Ovary (tissue), 9 donors: ENCODE measurements around the gene KCND2. TPM values are rescaled to one million over a fixed set of nuclear protein-coding genes. Genes with fewer than 3 reads are reported as not detected.

Source experiments
- DNase-seq, 5 donors: peaks; one replicate each; pipeline ENCODE4 v3.0.0-alpha.2; 2019 to 2020
- H3K27ac ChIP-seq, 2 donors: fragments of 200-600 bp; one replicate each; pipeline versions ENCODE4 v1.5.1 to v1.8.0; 2019 to 2022
- H3K27me3 ChIP-seq: fragments of 200-600 bp; one replicate; pipeline ENCODE4 v1.8.0; 2022
- H3K36me3 ChIP-seq: fragments of 200-600 bp; sonication (generic); one replicate; pipeline ENCODE4 v1.5.1; 2019
- H3K4me1 ChIP-seq: one replicate; pipeline ENCODE4 v1.8.1; 2013; ENCODE audit warnings: mild to moderate bottlenecking, moderate library complexity; ENCODE audit not compliant: insufficient read depth
- H3K4me3 ChIP-seq: fragments of 200-600 bp; sonication (generic); one replicate; pipeline ENCODE4 v1.5.1; 2017
- H3K9me3 ChIP-seq, 2 donors: fragments of 200-600 bp in 1 of 2; sonication (generic) in 1 of 2; one replicate each; pipeline versions ENCODE4 v1.5.1 to v1.8.1; 2013 to 2019; ENCODE audit warnings: mild to moderate bottlenecking in 1 of 2, moderate library complexity in 1 of 2
- CTCF ChIP-seq, 3 donors: fragments of 450-650 bp in 2 of 3; fragments of 200-600 bp in 1 of 3; IDR thresholded peaks; one replicate each; pipeline versions ENCODE4 v1.5.1 to v1.8.0; 2016 to 2022; ENCODE audit warnings: antibody characterized with exemption in 3 of 3, mild to moderate bottlenecking in 1 of 3
- EP300 ChIP-seq: sonication (generic); formaldehyde crosslinking; IDR thresholded peaks from one replicate; pipeline ENCODE4 v1.6.1; 2017; ENCODE audit warnings: antibody characterized with exemption
- POLR2A ChIP-seq: fragments of 450-650 bp; IDR thresholded peaks from one replicate; pipeline ENCODE4 v1.6.1; 2017; ENCODE audit warnings: antibody characterized with exemption, mild to moderate bottlenecking, moderate library complexity
- WGBS, 3 donors: extraction: QIAGEN DNeasy Blood & Tissue Kit in 1 of 3; methylation state at CpG; one replicate each; pipeline versions ENCODE4 v1.1.5 to v1.1.7; 2013 to 2017; 5-methylcytosine and 5-hydroxymethylcytosine counted together
- intact Hi-C, 4 donors: fragments of 100-400 bp; cut with DNase I; formaldehyde crosslinking; loops; one replicate each; pipeline versions ENCODE4 v1.11.0 to v1.15.1; 2022 to 2023
- polyA plus RNA-seq, 2 donors: library from polyadenylated mRNA; stranded (reverse); fragments of 200-250 nt in 1 of 2; fragments of 350-450 nt in 1 of 2; fragmentation: Illumina TruSeq in 1 of 2; extraction: RNeasy Lipid Tissue Mini Kit (QIAGEN cat#74804) in 1 of 2; gene quantifications; one replicate each; pipeline ENCODE4 v1.2.3, GENCODE V29; 2013 to 2014
- total RNA-seq, 7 donors: library from RNA; depleted of rRNA in 2 of 7; stranded (reverse); fragments of >200 nt in 2 of 7; fragmentation: NEBNext Ultra II Directional in 3 of 7; extraction: Animal tissue kit (Norgen Biotek cat#: 25700) in 3 of 7; gene quantifications; one replicate each; pipeline versions ENCODE4 v1.1.0 to v1.2.4, GENCODE V29; 2016 to 2023
- donor health status: DM: no; HTN: no; CAD: no; lungs with moderate emphysema.
- donor health status: DM: no; HTN: no; CAD: no.
- donor health status: Bipolar disorder and iron deficiency.
- donor health status: DM: yes; HTN: yes; CAD: no.
- donor health status: DM: no; HTN: no; CAD: no.
- donor health status: DM: yes; HTN: yes; CAD: no.

The KCND2 gene
- total and polyA plus RNA-seq, 9 donors: 3.2 to 14.5 (median 5.4) TPM

GRCh38 chr7:120738816-120739215 is 465.8 kb downstream of the KCND2 start:
- intact Hi-C loops: no loop called here
- Histone ChIP-seq H3K36me3 (no peaks in the 10 kb centered on the region), H3K27ac (no peak overlapping the region), H3K9me3 (no peaks in the 10 kb centered on the region), H3K4me1 (no peaks in the 10 kb centered on the region), H3K27me3 (no peaks in the 10 kb centered on the region), H3K4me3 (no peak overlapping the region)
- TF ChIP-seq POLR2A (no peak), CTCF (IDR thresholded peaks at IDR 0.05) (no peak), EP300 (no peak)
- no peak for DNase-seq
- 84 to 92% (median 86%) methylated on average over 3 of the region's 3 CpGs for WGBS, 3 donors

GRCh38 chr7:120740348-120740747 is 467.4 kb downstream of the KCND2 start:
- TF ChIP-seq CTCF (IDR thresholded peaks at IDR 0.05): no peak
- no peak for TF ChIP-seq POLR2A
- TF ChIP-seq EP300: no peak
- H3K9me3 ChIP-seq: no peaks in the 10 kb centered on the region
- intact Hi-C loops: no loop called here
- no peak overlapping the region for H3K27ac ChIP-seq
- DNase-seq: no peak
- WGBS, 3 donors: 41 to 49% (median 48%) methylated on average over 3 of the region's 3 CpGs
- H3K27me3 ChIP-seq: no peaks in the 10 kb centered on the region
- H3K4me3 ChIP-seq: no peak overlapping the region
- no peaks in the 10 kb centered on the region for H3K4me1 ChIP-seq
- H3K36me3 ChIP-seq: no peaks in the 10 kb centered on the region

- Histone ChIP-seq H3K36me3 (no peaks in the 10 kb centered on the region), H3K4me1 (no peaks in the 10 kb centered on the region), H3K27me3 (no peaks in the 10 kb centered on the region), H3K4me3 (no peak overlapping the region), H3K27ac (no peak overlapping the region), H3K9me3 (no peaks in the 10 kb centered on the region)
- DNase-seq: no peak
- intact Hi-C loops: no loop called here
- TF ChIP-seq POLR2A: no peak
- no peak for TF ChIP-seq EP300
- TF ChIP-seq CTCF (IDR thresholded peaks at IDR 0.05): no peak
- WGBS, 3 donors: 83 to 87% (median 85%) methylated on average over 7 of the region's 7 CpGs
These were observed 468.5 kb downstream of the KCND2 start for GRCh38 chr7:120741371-120742042.

GRCh38 chr7:120742372-120742771 is 469.4 kb downstream of the KCND2 start:
- no peak for DNase-seq

GRCh38 chr7:120743128-120743527 is 470.2 kb downstream of the KCND2 start:
- Histone ChIP-seq H3K27ac (no peak overlapping the region), H3K4me1 (no peaks in the 10 kb centered on the region), H3K9me3 (no peaks in the 10 kb centered on the region), H3K4me3 (no peak overlapping the region), H3K36me3 (no peaks in the 10 kb centered on the region), H3K27me3 (no peaks in the 10 kb centered on the region)
- no peak for DNase-seq
- 91 to 97% (median 92%) methylated on average over 3 of the region's 3 CpGs for WGBS, 3 donors
- TF ChIP-seq POLR2A: no peak
- TF ChIP-seq CTCF (IDR thresholded peaks at IDR 0.05): no peak
- no peak for TF ChIP-seq EP300
- intact Hi-C loops: no loop called here

More at GRCh38 chr7:120742372-120742771, 469.4 kb downstream of the KCND2 start:
- no peak for TF ChIP-seq POLR2A
- WGBS, 3 donors: 66 to 76% (median 69%) methylated on average over 5 of the region's 5 CpGs
- Histone ChIP-seq H3K4me3 (no peak overlapping the region), H3K27ac (no peak overlapping the region), H3K9me3 (no peaks in the 10 kb centered on the region), H3K27me3 (no peaks in the 10 kb centered on the region), H3K36me3 (no peaks in the 10 kb centered on the region), H3K4me1 (no peaks in the 10 kb centered on the region)
- intact Hi-C loops: no loop called here
